Measurements from ENCODE around the gene PIGV.
"Not testable (repeated sequence)": the region's sequence is repeated elsewhere in the genome, so short reads cannot be mapped to it uniquely, and the experiment has no call there.

Gene PIGV

DNA sequence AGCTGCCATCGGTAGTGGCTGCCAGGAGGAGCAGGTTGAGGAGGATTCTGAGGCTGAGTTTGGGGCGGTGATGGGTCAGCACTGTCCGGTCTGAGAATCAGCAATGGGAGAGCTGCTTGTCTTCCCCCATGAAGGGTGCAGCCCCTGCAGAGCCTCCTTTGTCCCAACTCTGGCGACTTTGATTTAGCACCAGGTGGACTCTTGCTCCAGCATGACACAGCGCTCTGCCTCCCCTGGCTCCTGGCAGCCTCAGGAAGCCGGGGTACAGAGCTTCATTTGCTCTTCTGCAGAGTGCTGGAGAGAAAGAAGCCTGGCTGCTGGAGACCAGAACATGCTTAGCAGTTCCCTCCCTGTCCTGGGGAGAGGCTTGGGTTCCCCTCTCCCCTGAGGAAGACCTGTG, 52.0 kb downstream of the PIGV start:
- no peak for DNase-seq (ENCODE audit: low read depth)
- no peak overlapping the region for H3K4me3 ChIP-seq (ENCODE audit: low read depth, low read length)
- TF ChIP-seq, protein P1, sequence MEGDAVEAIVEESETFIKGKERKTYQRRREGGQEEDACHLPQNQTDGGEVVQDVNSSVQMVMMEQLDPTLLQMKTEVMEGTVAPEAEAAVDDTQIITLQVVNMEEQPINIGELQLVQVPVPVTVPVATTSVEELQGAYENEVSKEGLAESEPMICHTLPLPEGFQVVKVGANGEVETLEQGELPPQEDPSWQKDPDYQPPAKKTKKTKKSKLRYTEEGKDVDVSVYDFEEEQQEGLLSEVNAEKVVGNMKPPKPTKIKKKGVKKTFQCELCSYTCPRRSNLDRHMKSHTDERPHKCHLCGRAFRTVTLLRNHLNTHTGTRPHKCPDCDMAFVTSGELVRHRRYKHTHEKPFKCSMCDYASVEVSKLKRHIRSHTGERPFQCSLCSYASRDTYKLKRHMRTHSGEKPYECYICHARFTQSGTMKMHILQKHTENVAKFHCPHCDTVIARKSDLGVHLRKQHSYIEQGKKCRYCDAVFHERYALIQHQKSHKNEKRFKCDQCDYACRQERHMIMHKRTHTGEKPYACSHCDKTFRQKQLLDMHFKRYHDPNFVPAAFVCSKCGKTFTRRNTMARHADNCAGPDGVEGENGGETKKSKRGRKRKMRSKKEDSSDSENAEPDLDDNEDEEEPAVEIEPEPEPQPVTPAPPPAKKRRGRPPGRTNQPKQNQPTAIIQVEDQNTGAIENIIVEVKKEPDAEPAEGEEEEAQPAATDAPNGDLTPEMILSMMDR (IDR thresholded peaks at IDR 0.05; ENCODE audit: control insufficient read depth, extremely low read depth, insufficient read depth): no peak

GRCh38 chr1:26844424-26845196, 56.9 kb downstream of the PIGV start:
- DNase-seq (ENCODE audit: low read depth): no peak
- no peak overlapping the region for H3K4me3 ChIP-seq (ENCODE audit: low read depth, low read length)
- TF ChIP-seq, protein P1 (IDR thresholded peaks at IDR 0.05; ENCODE audit: control insufficient read depth, extremely low read depth, insufficient read depth): no peak

- DNase-seq (ENCODE audit: low read depth); H3K4me3 ChIP-seq (ENCODE audit: low read depth, low read length): not testable (repeated sequence)
Measured at GRCh38 chr1:26847826-26848225, 60.1 kb downstream of the PIGV start.

Data from LNCaP clone FGC (cell line).